Activated T-cell treated with anti-CD3 and anti-CD28 coated beads, Interleukin-2, amount 50 U/mL, for 48 hours (primary cell): ENCODE data around the gene PUM2.

Experiments used
- DNase-seq, 2 experiments: peaks; one replicate each; pipeline ENCODE4 v3.0.0-alpha.2; 2020

PUM2 gene

DNA sequence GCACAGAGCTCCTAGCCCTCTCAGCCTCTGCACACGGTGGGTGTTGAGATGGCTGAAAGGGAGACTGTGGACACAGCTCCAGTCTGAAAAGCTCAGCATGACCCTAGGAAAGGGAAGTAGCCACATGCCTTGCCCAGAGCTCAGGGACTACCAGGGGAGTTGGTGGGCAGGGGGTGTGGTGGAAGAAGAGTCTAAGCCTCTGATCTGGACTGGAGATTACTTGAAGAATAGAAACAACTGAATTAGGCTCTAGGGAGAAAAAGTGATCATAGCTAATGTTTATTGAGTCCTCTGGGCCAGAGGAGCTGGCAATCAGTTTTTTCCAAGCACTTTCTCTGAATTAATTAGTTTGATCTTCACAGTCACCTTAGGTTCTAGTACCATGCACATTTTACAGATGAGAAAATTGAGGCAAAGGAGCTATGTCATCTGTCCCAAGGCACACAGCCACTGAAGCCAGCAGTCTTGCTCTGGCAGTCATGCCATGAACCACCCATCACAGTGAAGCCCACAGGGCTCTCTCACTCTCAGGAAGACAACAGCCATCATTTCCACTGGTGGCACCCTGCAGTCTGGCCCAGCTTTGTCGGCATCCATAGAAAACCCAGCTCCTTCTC, 136.0 kb downstream of the PUM2 start:
- DNase-seq, result no peak

- no peak for DNase-seq
These were observed 136.7 kb downstream of the PUM2 start for GRCh38 chr2:20213651-20214565.

- no peak for DNase-seq
These were observed 137.7 kb downstream of the PUM2 start for GRCh38 chr2:20212871-20213503.

- no peak for DNase-seq
These were observed 138.2 kb downstream of the PUM2 start for GRCh38 chr2:20212459-20212870.

DNA sequence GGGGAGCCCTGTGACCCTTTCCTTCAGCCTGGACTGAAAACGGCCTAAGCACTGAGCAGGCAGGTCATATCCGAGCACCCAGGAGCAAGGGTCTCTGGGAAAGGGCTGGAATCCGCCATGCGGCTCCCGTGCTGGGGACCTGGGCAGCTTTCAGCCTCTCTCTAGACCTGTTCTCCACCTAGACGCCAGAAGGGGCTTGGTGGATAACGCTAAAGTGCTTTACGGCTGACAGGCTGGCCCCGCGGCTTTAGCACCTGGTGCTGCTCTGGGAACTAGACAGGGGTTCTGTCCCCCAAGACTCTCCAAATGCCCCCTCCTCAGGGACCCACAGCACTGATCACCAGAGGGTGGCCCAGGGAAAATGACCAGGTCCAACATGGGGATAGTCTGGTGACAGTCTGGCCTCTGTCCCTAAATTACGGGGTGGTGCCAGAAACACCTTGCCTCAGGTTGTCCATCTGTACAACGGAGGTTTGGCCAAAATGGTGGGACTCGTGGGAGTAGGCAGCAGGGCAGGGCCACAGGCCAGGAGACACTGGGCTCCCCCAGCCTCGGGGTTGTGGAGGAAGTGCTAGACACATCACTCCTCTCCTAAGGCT, 138.7 kb downstream of the PUM2 start:
- DNase-seq, result no peak

- no peak for DNase-seq
These were observed 139.2 kb downstream of the PUM2 start for GRCh38 chr2:20211420-20211819.

- DNase-seq, result no peak
These were observed 140.2 kb downstream of the PUM2 start for GRCh38 chr2:20210462-20210861.

GRCh38 chr2:20209373-20210109, 141.1 kb downstream of the PUM2 start:
- no peak for DNase-seq

- DNase-seq, result no peak
These were observed 142.2 kb downstream of the PUM2 start for GRCh38 chr2:20208476-20208859.

- DNase-seq, result no peak
These were observed 143.6 kb downstream of the PUM2 start for GRCh38 chr2:20207051-20207450.

DNA sequence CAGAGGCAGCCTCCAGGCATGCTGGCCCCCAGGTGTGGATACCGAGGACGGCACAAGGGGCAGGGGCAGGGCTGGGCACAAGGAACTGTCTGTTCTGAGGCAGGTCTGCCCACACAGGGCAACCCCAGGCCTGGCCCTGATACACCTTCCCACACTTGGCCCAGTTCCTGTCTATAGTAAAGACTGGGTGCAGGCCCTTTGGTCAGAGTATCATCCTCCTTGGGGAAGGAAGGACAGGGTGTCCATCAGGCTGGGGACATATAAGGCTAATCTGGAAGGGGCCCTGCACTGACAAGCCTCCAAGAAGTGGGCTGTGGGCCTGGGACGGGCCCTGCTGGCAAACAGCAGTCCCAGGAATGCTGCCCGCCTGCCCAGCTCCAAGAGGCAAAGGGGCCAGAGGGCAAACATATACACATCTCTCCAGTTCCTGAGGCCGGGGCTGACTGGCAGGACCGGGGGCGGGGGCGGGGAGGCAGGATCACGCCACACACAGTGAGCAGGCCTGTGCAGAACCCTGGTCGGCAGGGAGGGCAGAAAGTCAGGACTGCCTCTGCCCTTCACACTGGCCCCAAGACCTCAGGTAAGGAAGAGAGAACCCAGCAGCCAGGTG, 144.6 kb downstream of the PUM2 start:
- DNase-seq, result no peak

- no peak for DNase-seq
These were observed 145.6 kb downstream of the PUM2 start for GRCh38 chr2:20205069-20205468.

DNA sequence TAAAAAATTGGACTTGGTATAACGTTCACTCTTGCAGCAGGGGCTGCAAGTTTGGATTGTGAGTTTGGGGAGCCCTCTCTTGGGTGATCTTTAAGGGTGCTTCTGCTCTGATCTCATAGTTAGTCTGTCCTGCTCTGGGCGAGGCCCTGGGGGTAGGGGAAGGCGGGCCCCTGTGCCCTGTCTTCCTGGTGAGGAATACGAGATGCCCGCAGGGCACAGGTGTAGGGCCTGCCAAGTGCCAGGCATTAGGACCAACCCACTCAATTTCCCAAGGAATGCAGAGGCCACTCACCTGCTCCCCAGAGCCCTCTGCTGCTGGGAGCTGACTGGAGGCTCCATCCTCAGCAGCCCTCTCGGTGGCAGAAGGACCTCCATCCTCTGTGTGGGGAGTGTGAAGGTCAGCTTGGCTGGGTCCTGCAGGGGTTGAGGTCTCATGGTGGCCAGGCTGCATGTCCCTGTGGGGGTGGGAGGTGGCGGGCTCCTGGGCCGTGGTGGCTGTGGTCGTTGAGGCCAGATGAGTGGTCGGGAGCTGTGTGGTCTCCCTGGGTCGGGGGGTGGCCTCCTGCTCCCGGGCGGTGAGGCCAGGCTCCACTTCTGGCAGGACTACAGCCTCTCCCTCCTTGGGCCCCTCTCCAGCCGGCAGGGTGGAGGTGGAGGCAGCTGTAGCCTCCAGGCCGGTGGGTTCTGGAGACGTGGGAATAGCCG, 147.0 kb downstream of the PUM2 start:
- no peak for DNase-seq

- DNase-seq, result no peak
These were observed 147.6 kb downstream of the PUM2 start for GRCh38 chr2:20203072-20203471.

GRCh38 chr2:20201671-20202070, 149.0 kb downstream of the PUM2 start:
- DNase-seq, result no peak

DNA sequence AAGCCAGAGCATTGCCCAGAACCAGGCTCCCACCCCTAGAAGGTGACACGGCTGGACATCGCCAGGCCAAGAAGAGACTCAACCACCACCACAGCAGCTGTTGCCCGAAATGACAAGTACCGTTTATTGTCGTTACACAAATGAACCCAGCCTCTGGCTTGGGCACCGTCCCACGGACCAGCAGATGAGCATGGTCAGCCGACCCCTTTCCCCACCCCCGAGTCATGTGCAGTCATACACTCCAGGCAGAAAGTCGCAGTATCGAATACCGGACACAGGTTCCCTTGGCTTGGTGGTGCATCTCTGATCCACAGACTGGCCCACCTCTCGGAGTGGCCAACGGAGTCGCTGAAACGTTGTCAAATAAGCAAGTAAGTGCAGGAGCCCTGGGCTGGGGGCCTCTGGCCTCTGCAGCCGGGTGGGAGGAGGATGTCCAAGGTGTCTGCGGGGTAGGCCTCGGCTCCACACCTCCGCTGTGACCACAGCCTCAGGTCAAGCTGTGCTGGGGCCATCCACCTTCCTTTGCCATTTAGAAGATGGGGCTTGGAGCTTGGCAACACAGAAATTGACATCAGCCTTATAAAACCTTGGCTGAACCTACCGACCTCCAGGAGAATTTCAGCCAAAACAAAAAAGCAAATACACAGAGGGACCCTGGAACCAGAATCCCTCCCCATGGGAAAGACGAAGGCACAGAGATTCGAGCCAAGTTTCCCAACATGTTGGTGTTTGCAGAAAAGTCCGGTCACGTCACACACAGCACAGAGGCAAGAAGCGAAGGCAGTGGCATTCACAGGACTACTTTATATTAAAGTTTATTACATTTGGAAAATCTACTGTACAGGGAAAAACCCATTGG, 149.7 kb downstream of the PUM2 start:
- no peak for DNase-seq

- no peak for DNase-seq
These were observed 150.9 kb downstream of the PUM2 start for GRCh38 chr2:20199633-20200270.

- no peak for DNase-seq
These were observed 151.6 kb downstream of the PUM2 start for GRCh38 chr2:20198796-20199632.
